ENCODE data around the gene PTGR1. TPM values are rescaled to one million over a fixed set of nuclear protein-coding genes. Genes with fewer than 3 reads are reported as not detected.
A peak's percentile ranks its signal among the peaks of the same experiment; 100 is the strongest.

Gene PTGR1
- total and polyA plus RNA-seq, 2 donors from 2014 or later, result 75.1 to 285 TPM

GRCh38 chr9:111524731-111525055 is 74.8 kb downstream of the PTGR1 start:
- H3K4me1 ChIP-seq (ENCODE audit: control insufficient read depth in 2 of 3, insufficient read depth in 2 of 3, low read depth in 1 of 3, low read length in 3 of 3), result peaks cover 0 to 5% (median 4%) of the 10 kb centered on the region in 3 donors
- no peaks in the 10 kb centered on the region for H3K9me3 ChIP-seq (ENCODE audit: control insufficient read depth in 2 of 3, insufficient read depth in 1 of 3, low read length in 3 of 3)
- TF ChIP-seq CTCF (IDR thresholded peaks at IDR 0.05; ENCODE audit: borderline replicate concordance, extremely low read depth, insufficient read depth), result no peak
- intact Hi-C loops (cut with DNase I), result no loop called here
- H3K36me3 ChIP-seq (ENCODE audit: control insufficient read depth in 2 of 3, insufficient read depth in 3 of 3, low read length in 3 of 3), result no peaks in the 10 kb centered on the region
- H3K27me3 ChIP-seq (ENCODE audit: control insufficient read depth, insufficient read depth, low read length), result no peaks in the 10 kb centered on the region
- peak overlapping the region; percentile 81 to 86 (median 83) for H3K4me3 ChIP-seq (ENCODE audit: low read length in 3 of 3)
- peak overlapping the region in 1 of 3 donors; percentile 38 for H3K9ac ChIP-seq (ENCODE audit: low read length in 3 of 3)
- DNase-seq, result no peak
- no peak for FAIRE-seq
- H3K27ac ChIP-seq (ENCODE audit: low read depth in 2 of 2, low read length in 2 of 2), result no peak overlapping the region

GRCh38 chr9:111516061-111516465 is 83.4 kb downstream of the PTGR1 start:
- intact Hi-C loops (cut with DNase I), result no loop called here
- no peaks in the 10 kb centered on the region for H3K9me3 ChIP-seq (ENCODE audit: control insufficient read depth in 2 of 3, insufficient read depth in 1 of 3, low read length in 3 of 3)
- DNase-seq (no peak), FAIRE-seq (no peak)
- TF ChIP-seq CTCF (IDR thresholded peaks at IDR 0.05; ENCODE audit: borderline replicate concordance, extremely low read depth, insufficient read depth), result no peak
- H3K4me3 ChIP-seq (ENCODE audit: low read length in 3 of 3), result no peak overlapping the region
- H3K9ac ChIP-seq (ENCODE audit: low read length in 3 of 3), result no peak overlapping the region
- no peak overlapping the region for H3K27ac ChIP-seq (ENCODE audit: low read depth in 2 of 2, low read length in 2 of 2)
- H3K27me3 ChIP-seq (ENCODE audit: control insufficient read depth, insufficient read depth, low read length), result no peaks in the 10 kb centered on the region
- H3K4me1 ChIP-seq (ENCODE audit: control insufficient read depth in 2 of 3, insufficient read depth in 2 of 3, low read depth in 1 of 3, low read length in 3 of 3), result no peaks in the 10 kb centered on the region
- no peaks in the 10 kb centered on the region for H3K36me3 ChIP-seq (ENCODE audit: control insufficient read depth in 2 of 3, insufficient read depth in 3 of 3, low read length in 3 of 3)

- H3K27me3 ChIP-seq (ENCODE audit: control insufficient read depth, insufficient read depth, low read length), result no peaks in the 10 kb centered on the region
- intact Hi-C loops (cut with DNase I), result no loop called here
- no peaks in the 10 kb centered on the region for H3K36me3 ChIP-seq (ENCODE audit: control insufficient read depth in 2 of 3, insufficient read depth in 3 of 3, low read length in 3 of 3)
- H3K4me1 ChIP-seq (ENCODE audit: control insufficient read depth in 2 of 3, insufficient read depth in 2 of 3, low read depth in 1 of 3, low read length in 3 of 3), result no peaks in the 10 kb centered on the region
- H3K9me3 ChIP-seq (ENCODE audit: control insufficient read depth in 2 of 3, insufficient read depth in 1 of 3, low read length in 3 of 3), result no peaks in the 10 kb centered on the region
- TF ChIP-seq CTCF (IDR thresholded peaks at IDR 0.05; ENCODE audit: borderline replicate concordance, extremely low read depth, insufficient read depth), result no peak
- H3K9ac ChIP-seq (ENCODE audit: low read length in 3 of 3), result no peak overlapping the region
- FAIRE-seq, result no peak
- DNase-seq, result no peak
- H3K4me3 ChIP-seq (ENCODE audit: low read length in 3 of 3), result no peak overlapping the region
- no peak overlapping the region for H3K27ac ChIP-seq (ENCODE audit: low read depth in 2 of 2, low read length in 2 of 2)
These were observed 84.5 kb downstream of the PTGR1 start for GRCh38 chr9:111514967-111515366.

Other genes starting within 250 kb of the PTGR1 start
- gene ECPAS, start 115.3 kb downstream of the PTGR1 start, total RNA-seq, result 83.7 TPM
- 28.1 TPM for gene ECPAS, start 115.3 kb downstream of the PTGR1 start, polyA plus RNA-seq (ENCODE audit: insufficient read depth, low read depth, low replicate concordance)
- 14.5 TPM for gene ZNF483, start 74.5 kb downstream of the PTGR1 start, total RNA-seq
- 0.43 TPM for gene ZNF483, start 74.5 kb downstream of the PTGR1 start, polyA plus RNA-seq (ENCODE audit: insufficient read depth, low read depth, low replicate concordance)
- 8.2 TPM for gene DNAJC25, start 31.7 kb upstream of the PTGR1 start, total RNA-seq
- gene DNAJC25, start 31.7 kb upstream of the PTGR1 start, polyA plus RNA-seq (ENCODE audit: insufficient read depth, low read depth, low replicate concordance), result 13.1 TPM
- 41.2 TPM for gene GNG10, start 62.0 kb upstream of the PTGR1 start, total RNA-seq
- gene GNG10, start 62.0 kb upstream of the PTGR1 start, polyA plus RNA-seq (ENCODE audit: insufficient read depth, low read depth, low replicate concordance), result 44.8 TPM
- 0.16 TPM for gene SHOC1, start 195.3 kb upstream of the PTGR1 start, total RNA-seq
- gene SHOC1, start 195.3 kb upstream of the PTGR1 start, polyA plus RNA-seq (ENCODE audit: insufficient read depth, low read depth, low replicate concordance), result 2.5 TPM